ENCODE data around the gene AKNAD1.
"Not testable (repeated sequence)": the region's sequence is repeated elsewhere in the genome, so short reads cannot be mapped to it uniquely, and the experiment has no call there.

AKNAD1 gene

DNA sequence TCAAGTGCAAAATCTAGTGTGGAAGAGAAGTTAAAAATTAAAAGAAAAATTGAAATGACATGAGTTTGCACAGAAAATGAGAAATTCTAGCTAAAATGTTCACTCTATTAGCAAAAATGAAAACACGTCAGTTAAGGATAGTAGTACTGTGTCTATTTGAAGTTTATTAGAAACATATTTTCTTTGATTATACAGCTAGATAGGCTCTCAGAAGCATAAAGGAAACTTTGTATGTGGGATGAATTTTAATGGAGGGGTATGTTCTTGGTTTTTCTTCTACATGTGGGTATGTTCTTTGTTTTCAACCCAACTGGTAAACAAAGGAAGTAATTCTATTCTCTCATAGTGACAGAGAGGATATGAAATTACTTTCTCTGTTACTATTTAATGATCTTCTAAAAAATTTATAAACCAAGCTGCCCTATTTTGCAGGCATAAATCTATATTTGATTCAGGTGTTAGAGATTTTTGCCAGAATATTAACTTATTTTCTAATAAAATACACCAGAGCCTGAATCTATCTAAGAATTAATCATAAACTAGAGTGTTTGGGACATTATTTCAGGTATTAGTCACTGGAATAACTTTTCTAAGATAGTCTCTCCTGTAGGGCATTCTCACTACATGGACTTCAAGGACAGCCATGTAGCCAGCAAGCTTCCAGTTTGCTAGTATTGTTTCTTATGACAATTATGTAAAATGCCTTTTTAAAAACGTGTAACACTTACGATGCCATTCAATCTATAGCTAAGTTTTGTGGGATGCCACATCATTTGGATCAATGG lies 35.7 kb upstream of the AKNAD1 start:
- CTCF ChIA-PET: no interaction called here
- TF ChIP-seq, protein P1, sequence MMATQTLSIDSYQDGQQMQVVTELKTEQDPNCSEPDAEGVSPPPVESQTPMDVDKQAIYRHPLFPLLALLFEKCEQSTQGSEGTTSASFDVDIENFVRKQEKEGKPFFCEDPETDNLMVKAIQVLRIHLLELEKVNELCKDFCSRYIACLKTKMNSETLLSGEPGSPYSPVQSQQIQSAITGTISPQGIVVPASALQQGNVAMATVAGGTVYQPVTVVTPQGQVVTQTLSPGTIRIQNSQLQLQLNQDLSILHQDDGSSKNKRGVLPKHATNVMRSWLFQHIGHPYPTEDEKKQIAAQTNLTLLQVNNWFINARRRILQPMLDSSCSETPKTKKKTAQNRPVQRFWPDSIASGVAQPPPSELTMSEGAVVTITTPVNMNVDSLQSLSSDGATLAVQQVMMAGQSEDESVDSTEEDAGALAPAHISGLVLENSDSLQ (IDR thresholded peaks at IDR 0.05): no peak
- TF ChIP-seq ARNT (IDR thresholded peaks at IDR 0.05): no peak
- DNase-seq (ENCODE audit: extremely low spot score): no peak
- POLR2A ChIA-PET: interaction anchor here (1.0 kb wide), 1 partner anchor 200 kb away, joined by 5 read pairs; the partner anchor contains the start of gene PRPF38B

DNA sequence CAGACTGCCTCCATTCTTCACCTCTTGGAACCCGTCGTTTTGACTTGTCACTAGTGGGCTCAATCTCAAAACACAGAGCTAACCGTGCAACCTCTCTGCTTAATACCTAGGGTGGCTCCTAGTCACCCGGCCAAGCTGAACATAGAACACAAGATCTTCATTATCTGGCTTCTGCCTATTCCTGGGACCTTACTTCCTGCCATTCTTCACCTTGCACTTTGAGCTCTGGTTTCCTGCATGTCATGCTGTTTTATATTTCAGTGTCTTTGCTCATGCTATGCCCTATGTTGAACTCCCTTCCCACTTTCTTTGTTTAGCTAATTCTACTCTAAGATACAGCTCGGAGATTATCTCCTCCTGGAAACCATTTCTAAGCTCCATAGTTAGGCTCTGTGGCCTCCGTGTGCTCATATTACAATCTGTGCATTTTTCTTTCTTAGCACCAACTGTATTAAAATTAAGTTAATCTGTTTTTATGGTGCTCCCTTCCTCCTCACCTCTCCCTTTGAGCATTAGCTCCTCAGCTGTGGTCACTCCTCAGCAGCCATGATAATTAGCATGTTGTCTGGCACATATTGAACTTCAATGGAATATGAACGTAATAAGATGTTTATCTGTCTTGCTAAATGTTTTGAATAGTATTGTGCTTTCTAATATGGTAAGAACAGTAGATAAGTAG lies 33.0 kb upstream of the AKNAD1 start:
- POLR2A ChIA-PET: interaction anchor here (1.2 to 1.3 kb wide), 3 partner anchors 12 to 198 kb away, joined by 3 to 6 read pairs (median 3); partner anchors contain the start of genes GPSM2 and PRPF38B
- CTCF ChIA-PET: no interaction called here

DNA sequence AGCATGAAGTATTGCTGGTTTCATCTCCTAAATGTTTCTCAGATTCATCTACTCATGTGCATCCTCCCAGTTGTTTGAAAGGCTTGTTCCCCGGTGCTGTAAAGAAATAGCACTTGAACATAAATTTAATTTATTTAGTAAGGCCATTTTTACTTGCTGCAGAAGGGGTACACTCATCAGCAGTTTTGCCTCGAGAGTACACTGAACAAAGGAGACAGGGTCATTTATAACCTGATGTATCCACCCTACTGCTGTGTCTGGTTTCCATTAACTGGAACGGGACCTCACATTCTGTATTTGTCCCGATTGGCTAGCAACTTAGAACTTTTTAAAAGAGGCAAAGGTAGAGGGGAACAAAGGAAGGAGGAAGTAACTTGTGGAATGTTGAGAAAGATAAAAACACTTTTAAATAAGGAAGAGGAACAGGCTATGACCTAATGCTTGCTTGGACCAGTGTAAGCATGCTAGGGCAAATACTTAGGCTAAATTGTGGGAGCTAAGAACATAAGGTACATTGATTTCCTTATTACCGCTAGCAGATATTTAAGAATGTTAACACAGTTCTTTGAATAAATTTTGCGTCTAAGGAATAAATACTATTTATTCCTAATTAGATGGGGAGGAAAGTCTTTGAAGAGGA lies 32.2 kb upstream of the AKNAD1 start:
- CTCF ChIA-PET; DNase-seq (ENCODE audit: extremely low spot score): not testable (repeated sequence)
- POLR2A ChIA-PET: interaction anchor here (0.8 to 1.3 kb wide), 4 partner anchors 11 to 197 kb away, joined by 3 to 6 read pairs (median 3); partner anchors contain the start of genes GPSM2 and PRPF38B

More for the DNA sequence above, 33.0 kb upstream of the AKNAD1 start:
- no peak for DNase-seq (ENCODE audit: extremely low spot score)
- TF ChIP-seq NFRKB (IDR thresholded peaks at IDR 0.05) (no peak), TARDBP (IDR thresholded peaks at IDR 0.05) (no peak), SUZ12 (IDR thresholded peaks at IDR 0.05) (no peak), FOXM1 (IDR thresholded peaks at IDR 0.05; ENCODE audit: borderline replicate concordance) (no peak), SP1 (IDR thresholded peaks at IDR 0.05) (no peak), FOXK2 (IDR thresholded peaks at IDR 0.05) (no peak), HDGF (IDR thresholded peaks at IDR 0.05; ENCODE audit: borderline replicate concordance) (no peak), L3MBTL2 (conservative IDR thresholded peaks at IDR 0.05) (no peak), FOXA1 (IDR thresholded peaks at IDR 0.05) (no peak), ARNT (IDR thresholded peaks at IDR 0.05) (no peak), ZNF384 (IDR thresholded peaks at IDR 0.05) (no peak), LEF1 (IDR thresholded peaks at IDR 0.05; ENCODE audit: borderline replicate concordance) (no peak), ELF4 (IDR thresholded peaks at IDR 0.05) (no peak), BHLHE40 (IDR thresholded peaks at IDR 0.05; ENCODE audit: borderline replicate concordance) (no peak), CTBP1 (IDR thresholded peaks at IDR 0.05; ENCODE audit: borderline replicate concordance) (no peak)
- TF ChIP-seq, protein P1 (IDR thresholded peaks at IDR 0.05): no peak

DNA sequence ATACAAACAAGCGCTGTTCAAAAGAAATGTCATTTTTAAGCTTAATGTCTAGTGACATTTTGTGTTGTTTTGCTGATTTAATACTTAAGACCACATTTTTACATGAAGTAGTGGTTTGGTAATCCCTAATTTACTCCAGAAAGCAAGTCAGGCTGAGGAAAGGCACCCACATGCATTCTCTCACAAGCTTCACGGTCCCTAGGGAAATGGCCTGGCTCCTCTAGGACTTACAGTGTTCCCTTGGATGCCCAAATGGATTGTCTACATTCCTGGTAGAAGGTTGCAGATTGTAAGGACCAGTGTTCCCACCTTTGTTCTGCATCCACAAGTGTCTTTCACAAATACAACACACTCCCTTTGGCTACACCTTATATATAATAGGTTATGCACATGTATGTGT lies 29.4 kb upstream of the AKNAD1 start:
- CTCF ChIA-PET: interaction anchor here (0.5 to 1.0 kb wide), 2 partner anchors 9 to 131 kb away, joined by 3 read pairs; no protein-coding TSS in a partner anchor
- DNase-seq (ENCODE audit: extremely low spot score): no peak
- no peak for TF ChIP-seq SP1 (IDR thresholded peaks at IDR 0.05)
- TF ChIP-seq L3MBTL2 (conservative IDR thresholded peaks at IDR 0.05): no peak
- TF ChIP-seq ZNF384 (IDR thresholded peaks at IDR 0.05): no peak
- TF ChIP-seq BHLHE40 (IDR thresholded peaks at IDR 0.05; ENCODE audit: borderline replicate concordance): no peak
- POLR2A ChIA-PET: interaction anchor here (1.2 kb wide), 1 partner anchor 194 kb away, joined by 3 read pairs; the partner anchor contains the start of gene PRPF38B

DNA sequence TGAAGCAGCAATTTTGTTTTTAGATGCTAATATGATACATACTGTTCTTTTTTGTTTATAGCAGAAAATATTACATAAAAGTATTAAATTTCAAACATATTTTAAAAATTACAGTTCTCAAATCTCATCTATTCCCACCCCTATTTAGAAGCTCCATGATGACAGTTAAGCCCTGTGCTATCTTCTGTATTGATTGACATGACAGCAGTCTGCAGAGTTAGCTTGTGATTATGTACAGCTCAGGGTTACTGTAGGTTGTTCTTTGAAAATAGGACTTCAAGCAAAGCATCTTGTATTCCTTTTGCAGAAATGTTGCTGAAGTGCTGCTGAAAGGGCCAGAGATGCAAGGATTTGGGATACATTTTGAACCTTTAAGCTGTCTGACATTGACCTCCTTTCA lies 28.1 kb upstream of the AKNAD1 start:
- ChIA-PET POLR2A (interaction anchor here (1.2 kb wide), 1 partner anchor 8 kb away, joined by 3 read pairs; the partner anchor contains the start of gene GPSM2), CTCF (interaction anchor here (0.6 kb wide), 1 partner anchor 581 kb away, joined by 3 read pairs; the partner anchor contains the start of gene SYPL2)
- no peak for TF ChIP-seq SP1 (IDR thresholded peaks at IDR 0.05)
- TF ChIP-seq, protein P1 (IDR thresholded peaks at IDR 0.05): 0 out of 2 replicates have a peak, but pooled peaks have one; percentile 18
- DNase-seq (ENCODE audit: extremely low spot score): no peak

DNA sequence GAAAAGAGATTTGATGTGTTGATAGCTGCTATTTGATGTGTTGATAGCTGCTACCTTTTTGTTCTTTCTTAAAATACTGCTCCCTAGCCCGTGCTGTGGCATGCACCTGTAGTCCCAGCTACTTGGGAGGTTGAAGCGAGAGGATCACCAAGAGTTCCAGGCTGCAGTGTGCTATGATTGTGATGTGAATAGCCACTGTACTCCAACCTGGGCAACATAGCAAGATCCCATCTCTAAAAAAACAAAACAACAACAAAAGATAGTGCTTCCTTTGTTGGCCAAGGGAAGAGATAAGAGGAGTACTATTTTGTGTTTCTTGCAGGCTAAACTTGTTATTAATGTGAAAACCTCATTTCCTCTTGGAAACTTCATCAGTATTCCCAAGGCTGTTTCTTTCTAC lies 25.9 kb upstream of the AKNAD1 start:
- CTCF ChIA-PET: interaction anchor here (0.6 kb wide), 1 partner anchor 258 kb away, joined by 3 read pairs; no protein-coding TSS in a partner anchor
- TF ChIP-seq ARNT (IDR thresholded peaks at IDR 0.05) (no peak), LEF1 (IDR thresholded peaks at IDR 0.05; ENCODE audit: borderline replicate concordance) (no peak), ZNF384 (IDR thresholded peaks at IDR 0.05) (no peak), NFRKB (IDR thresholded peaks at IDR 0.05) (no peak), L3MBTL2 (conservative IDR thresholded peaks at IDR 0.05) (no peak), TARDBP (IDR thresholded peaks at IDR 0.05) (no peak), BHLHE40 (IDR thresholded peaks at IDR 0.05; ENCODE audit: borderline replicate concordance) (no peak), SP1 (IDR thresholded peaks at IDR 0.05) (no peak), FOXA1 (IDR thresholded peaks at IDR 0.05) (no peak), SUZ12 (IDR thresholded peaks at IDR 0.05) (no peak), FOXK2 (IDR thresholded peaks at IDR 0.05) (no peak), HDGF (IDR thresholded peaks at IDR 0.05; ENCODE audit: borderline replicate concordance) (no peak)
- POLR2A ChIA-PET: interaction anchor here (1.4 kb wide), 1 partner anchor 217 kb away, joined by 4 read pairs; no protein-coding TSS in a partner anchor
- no peak for DNase-seq (ENCODE audit: extremely low spot score)

Data from HEK293T (cell line).